ENCODE measurements around the gene KLK14. TPM values are rescaled to one million over a fixed set of nuclear protein-coding genes. Genes with fewer than 3 reads are reported as not detected.

The KLK14 gene
- total and polyA plus RNA-seq, 2 of the 8 experiments (the other 6 are each of a cell fraction or from before 2014, with no cell fraction given): 0.09 to 1.2 TPM

GRCh38 chr19:51129716-51130115 lies 47.0 kb upstream of the KLK14 start:
- TF ChIP-seq EP300 (IDR thresholded peaks at IDR 0.05; ENCODE audit: borderline replicate concordance in 1 of 2, low read depth in 2 of 2, low read length in 2 of 2) (no peak), POLR2A (IDR thresholded peaks at IDR 0.05; ENCODE audit: control extremely low read depth in 1 of 2, low read depth in 2 of 2, low read length in 2 of 2) (no peak), CEBPB (IDR thresholded peaks at IDR 0.05; ENCODE audit: low read depth, low read length) (no peak), RFX5 (IDR thresholded peaks at IDR 0.05; ENCODE audit: borderline replicate concordance, low read depth, low read length) (no peak), CREB1 (IDR thresholded peaks at IDR 0.05) (no peak), RBBP5 (IDR thresholded peaks at IDR 0.05; ENCODE audit: borderline replicate concordance, low read depth, low read length) (no peak), JUND (IDR thresholded peaks at IDR 0.05; ENCODE audit: low read length) (no peak), RNF2 (IDR thresholded peaks at IDR 0.05; ENCODE audit: borderline replicate concordance, low read depth, low read length, missing control alignments, poor library complexity, severe bottlenecking) (no peak), ZNF274 (IDR thresholded peaks at IDR 0.05; ENCODE audit: borderline replicate concordance, extremely low read depth, low read length) (no peak), CBX5 (IDR thresholded peaks at IDR 0.05; ENCODE audit: low read depth, low read length) (no peak), TEAD4 (IDR thresholded peaks at IDR 0.05; ENCODE audit: low read depth, low read length) (no peak), BCL11A (IDR thresholded peaks at IDR 0.05; ENCODE audit: low read depth in 2 of 2, low read length in 2 of 2) (no peak), CBX8 (IDR thresholded peaks at IDR 0.05; ENCODE audit: borderline replicate concordance, low read depth, low read length) (no peak)
- Histone ChIP-seq H2BK5ac (ENCODE audit: low read depth, low read length) (no peak overlapping the region), H3K56ac (replicated peaks; ENCODE audit: insufficient read length, low read depth, low read length) (no peak overlapping the region), H3K27me3 (replicated peaks in 1 of 4; ENCODE audit: control insufficient read depth in 3 of 4, extremely low read depth in 1 of 4, insufficient read depth in 3 of 4, low read length in 3 of 4) (no peaks in the 10 kb centered on the region; a peak in 1 of 7 replicates), H3K23me2 (ENCODE audit: low read depth, low read length) (no peaks in the 10 kb centered on the region; the same call in 1 of the 2 replicates), H3K4ac (replicated peaks; ENCODE audit: insufficient read length, low read depth, low read length) (no peak overlapping the region), H3K4me2 (ENCODE audit: insufficient read depth in 1 of 2, low read depth in 2 of 2, low read length in 2 of 2) (no peak overlapping the region), H3K9me3 (ENCODE audit: insufficient read depth in 2 of 2, low read depth in 1 of 2, low read length in 1 of 2) (no peaks in the 10 kb centered on the region), H2BK12ac (ENCODE audit: low read depth, low read length) (no peak overlapping the region), H3K27ac (ENCODE audit: low read depth, low read length) (no peak overlapping the region), H3K4me3 (ENCODE audit: extremely low read depth in 1 of 4, insufficient read depth in 2 of 4, low read depth in 3 of 4, low read length in 4 of 4) (no peak overlapping the region), H2AK5ac (ENCODE audit: low read depth, low read length) (no peak overlapping the region), H2BK15ac (ENCODE audit: low read length) (no peak overlapping the region), H3K14ac (ENCODE audit: insufficient read length) (no peak overlapping the region), H2BK120ac (replicated peaks; ENCODE audit: low read depth, low read length) (no peak overlapping the region), H3K23ac (ENCODE audit: insufficient read length) (no peak overlapping the region), H4K5ac (ENCODE audit: insufficient read length, low read depth, low read length) (no peak overlapping the region), H3K9ac (replicated peaks in 1 of 4; ENCODE audit: extremely low read depth in 1 of 4, low read depth in 3 of 4, low read length in 3 of 4) (no peak overlapping the region), H3K79me2 (ENCODE audit: control insufficient read depth in 1 of 2, insufficient read depth in 2 of 2, low read length in 2 of 2) (no peaks in the 10 kb centered on the region), H3K36me3 (ENCODE audit: control insufficient read depth in 2 of 4, insufficient read depth in 4 of 4, low read length in 3 of 4) (no peaks in the 10 kb centered on the region), H2BK20ac (ENCODE audit: low read length) (no peak overlapping the region), H4K91ac (replicated peaks; ENCODE audit: insufficient read length, low read length) (no peak overlapping the region), H3K79me1 (ENCODE audit: low read depth, low read length) (no peaks in the 10 kb centered on the region), H3K18ac (ENCODE audit: extremely low read depth, low read length) (no peak overlapping the region), H3K4me1 (replicated peaks in 1 of 4; ENCODE audit: control insufficient read depth in 3 of 4, insufficient read depth in 4 of 4, low read length in 3 of 4) (no peaks in the 10 kb centered on the region), H4K8ac (ENCODE audit: extremely low read depth, insufficient read depth, low read length) (no peak overlapping the region), H4K20me1 (replicated peaks in 1 of 2; ENCODE audit: control insufficient read depth in 1 of 2, insufficient read depth in 2 of 2, low read length in 2 of 2) (no peaks in the 10 kb centered on the region), H2AFZ (ENCODE audit: low read length) (no peak overlapping the region)
- FAIRE-seq (no peak), DNase-seq (ENCODE audit: low read depth in 1 of 2, low spot score in 2 of 2) (no peak)
- ChIA-PET POLR2A (ENCODE audit: partially characterized antibody) (no interaction called here), CTCF (ENCODE audit: partially characterized antibody) (interaction anchor here (1.1 to 2.0 kb wide), 3 partner anchors 10 to 39 kb away, joined by 3 to 10 read pairs (median 3); no protein-coding TSS in a partner anchor)
- WGBS, 2 experiments (ENCODE audit: extremely low coverage in 1 of 2, insufficient coverage in 1 of 2, insufficient read length in 1 of 2, insufficient replicate concordance in 2 of 2, low coverage in 1 of 2, low lambda C conversion rate in 2 of 2, missing lambda C conversion rate in 1 of 2): 92% methylated on average over 6 of the region's 8 CpGs; no CpG with 5 or more reads in 1 of the 2 experiments
